SK-N-SH (cell line): ENCODE data around the gene ARG2.

Experiments
- CHD2 ChIP-seq: fragments of 150-350 bp; IDR thresholded peaks from 2 replicates; pipeline ENCODE4 v1.6.1; 2018; ENCODE audit warnings: low read length; ENCODE audit not compliant: partially characterized antibody
- CTCF ChIP-seq: fragments of 200-600 bp; sonication (generic); IDR thresholded peaks from 2 replicates; pipeline ENCODE4 v1.6.1; 2017; ENCODE audit warnings: antibody characterized with exemption, mild to moderate bottlenecking, moderate library complexity
- RFX5 ChIP-seq: IDR thresholded peaks from 2 replicates; pipeline ENCODE4 v1.6.1; 2012; ENCODE audit warnings: mild to moderate bottlenecking, improper control_type of control experiment, low read length
- SMC3 ChIP-seq: IDR thresholded peaks from 2 replicates; pipeline ENCODE4 v1.6.1; 2012; ENCODE audit warnings: low read depth, low read length, improper control_type of control experiment
- TAF1 ChIP-seq: IDR thresholded peaks from 2 replicates; pipeline ENCODE4 v1.6.1; 2012; ENCODE audit warnings: low read depth, mild to moderate bottlenecking, low read length, moderate library complexity, borderline replicate concordance

DNA sequence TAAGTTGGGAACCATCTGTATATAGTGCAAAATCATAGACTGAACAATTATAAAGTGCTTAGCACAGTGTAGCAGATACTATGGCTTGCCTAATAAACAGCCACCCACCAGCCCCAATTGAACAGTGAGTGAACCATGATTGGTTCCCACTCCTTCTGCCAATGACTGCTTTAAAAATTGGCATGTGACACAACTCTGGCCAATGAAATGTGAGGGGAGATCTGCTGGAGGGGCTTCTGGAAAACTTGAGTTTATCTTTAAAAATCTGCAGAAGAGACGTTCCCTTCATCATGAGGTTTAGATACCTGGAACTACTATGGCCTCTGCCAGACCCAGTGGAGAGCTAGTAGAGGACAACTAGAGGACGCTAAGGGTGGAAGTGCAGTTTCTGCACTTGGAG, 24.3 kb upstream of the ARG2 start:
- TF ChIP-seq CTCF (no peak), RFX5 (no peak), SMC3 (no peak), TAF1 (no peak), CHD2 (no peak)
